ENCODE data around the gene POLG2. TPM values are rescaled to one million over a fixed set of nuclear protein-coding genes. Genes with fewer than 3 reads are reported as not detected.

Gene POLG2
- total RNA-seq, 4 donors from 2014 or later, result 4.8 to 10.8 (median 6.3) TPM

DNA sequence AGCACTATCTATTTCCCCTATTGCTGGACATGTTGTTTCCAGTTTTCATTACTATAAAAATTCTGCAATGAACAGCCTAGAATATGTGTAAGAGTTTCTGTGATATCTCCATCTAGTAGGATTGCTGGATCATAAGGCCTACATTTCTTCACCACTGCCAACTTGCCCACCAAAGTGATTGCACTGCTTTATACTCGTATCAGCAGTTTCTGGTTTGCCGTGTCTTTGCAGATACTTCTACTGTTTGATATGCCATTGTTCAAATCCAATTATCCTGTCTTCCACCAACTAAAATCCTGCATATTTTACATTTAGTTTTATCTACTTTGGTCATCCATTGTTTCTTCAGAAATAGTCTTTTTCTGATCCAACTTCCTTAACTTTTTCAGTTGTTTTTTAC lies 31.1 kb upstream of the POLG2 start:
- in situ Hi-C loops (cut with MboI; ENCODE audit: low pct_ligation_motif_present in 1 of 4, low pct_unique_long_range_greater_than_20kb in 1 of 4, low sequenced_read_pairs in 3 of 4), result no loop called here
- Histone ChIP-seq H3K36me3 (peaks cover 0 to 98% (median 48%) of the 10 kb centered on the region in 4 donors), H3K27me3 (no peaks in the 10 kb centered on the region), H3K27ac (no peak overlapping the region), H3K9me3 (no peaks in the 10 kb centered on the region), H3K4me3 (no peak overlapping the region), H3K4me1 (no peaks in the 10 kb centered on the region)
- no peak for TF ChIP-seq POLR2AphosphoS5 (IDR thresholded peaks at IDR 0.05)
- TF ChIP-seq EP300 (IDR thresholded peaks at IDR 0.05; ENCODE audit: low read depth), result no peak
- TF ChIP-seq, protein P1, sequence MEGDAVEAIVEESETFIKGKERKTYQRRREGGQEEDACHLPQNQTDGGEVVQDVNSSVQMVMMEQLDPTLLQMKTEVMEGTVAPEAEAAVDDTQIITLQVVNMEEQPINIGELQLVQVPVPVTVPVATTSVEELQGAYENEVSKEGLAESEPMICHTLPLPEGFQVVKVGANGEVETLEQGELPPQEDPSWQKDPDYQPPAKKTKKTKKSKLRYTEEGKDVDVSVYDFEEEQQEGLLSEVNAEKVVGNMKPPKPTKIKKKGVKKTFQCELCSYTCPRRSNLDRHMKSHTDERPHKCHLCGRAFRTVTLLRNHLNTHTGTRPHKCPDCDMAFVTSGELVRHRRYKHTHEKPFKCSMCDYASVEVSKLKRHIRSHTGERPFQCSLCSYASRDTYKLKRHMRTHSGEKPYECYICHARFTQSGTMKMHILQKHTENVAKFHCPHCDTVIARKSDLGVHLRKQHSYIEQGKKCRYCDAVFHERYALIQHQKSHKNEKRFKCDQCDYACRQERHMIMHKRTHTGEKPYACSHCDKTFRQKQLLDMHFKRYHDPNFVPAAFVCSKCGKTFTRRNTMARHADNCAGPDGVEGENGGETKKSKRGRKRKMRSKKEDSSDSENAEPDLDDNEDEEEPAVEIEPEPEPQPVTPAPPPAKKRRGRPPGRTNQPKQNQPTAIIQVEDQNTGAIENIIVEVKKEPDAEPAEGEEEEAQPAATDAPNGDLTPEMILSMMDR (IDR thresholded peaks at IDR 0.05), result no peak
- no peak for TF ChIP-seq POLR2A (IDR thresholded peaks at IDR 0.05)
- intact Hi-C loops (cut with DNase I; ENCODE audit: low total_unique reads), result no loop called here
- DNase-seq, result no peak
- WGBS, 2 donors (ENCODE audit: low coverage in 1 of 2), result 93% methylated on average over 2 of the region's 2 CpGs; no CpG with 5 or more reads in 1 of the 2 donors

DNA sequence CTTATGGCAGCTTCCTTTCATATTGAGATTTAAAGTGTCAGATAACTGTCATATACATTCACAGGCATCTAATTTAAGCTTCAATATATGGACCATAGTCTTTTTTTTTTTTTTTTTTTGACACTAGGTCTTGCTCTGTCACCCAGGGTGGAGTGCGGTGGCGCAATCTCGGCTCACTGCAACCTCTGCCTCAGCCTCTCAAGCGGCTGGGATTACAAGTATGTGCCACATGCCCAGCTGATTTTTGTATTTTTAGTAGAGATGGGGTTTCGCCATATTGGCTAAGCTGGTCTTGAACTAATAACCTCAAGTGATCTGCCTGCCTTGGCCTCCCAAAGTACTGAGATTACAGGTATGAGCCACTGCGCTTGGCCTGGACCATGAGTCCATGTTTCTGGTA lies 23.5 kb upstream of the POLG2 start:
- TF ChIP-seq POLR2A (IDR thresholded peaks at IDR 0.05) (no peak), EP300 (IDR thresholded peaks at IDR 0.05; ENCODE audit: low read depth) (no peak), POLR2AphosphoS5 (IDR thresholded peaks at IDR 0.05) (no peak)
- TF ChIP-seq, protein P1 (IDR thresholded peaks at IDR 0.05), result no peak
- intact Hi-C loops (cut with DNase I; ENCODE audit: low total_unique reads), result no loop called here
- Histone ChIP-seq H3K4me1 (no peaks in the 10 kb centered on the region), H3K27me3 (no peaks in the 10 kb centered on the region), H3K36me3 (peaks cover 0 to 76% (median 34%) of the 10 kb centered on the region in 4 donors), H3K27ac (no peak overlapping the region), H3K9me3 (no peaks in the 10 kb centered on the region), H3K4me3 (no peak overlapping the region)
- no peak for DNase-seq
- WGBS, 2 donors (ENCODE audit: low coverage in 1 of 2), result 92 to 94% methylated on average over 3 to 6 of the region's 6 CpGs
- in situ Hi-C loops (cut with MboI; ENCODE audit: low pct_ligation_motif_present in 1 of 4, low pct_unique_long_range_greater_than_20kb in 1 of 4, low sequenced_read_pairs in 3 of 4), result no loop called here

DNA sequence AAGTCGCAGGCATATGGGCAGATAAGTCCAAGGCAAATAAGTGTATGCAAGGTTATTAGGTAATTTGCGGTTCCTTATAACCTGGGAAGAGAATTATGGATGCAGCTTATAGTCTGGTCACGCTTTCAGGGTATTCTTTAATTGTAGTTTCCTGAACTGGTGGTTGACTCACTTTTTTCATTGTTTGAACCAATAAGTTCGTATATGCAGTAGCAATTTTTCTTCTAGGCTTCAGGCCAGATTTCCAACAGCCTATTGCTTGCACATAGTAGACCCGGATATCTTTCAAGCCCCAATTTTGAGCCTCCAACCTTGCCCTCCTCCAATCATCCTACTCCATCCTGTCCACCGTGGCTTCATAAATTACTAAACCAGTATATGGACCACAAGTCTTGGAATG lies 22.7 kb upstream of the POLG2 start:
- Histone ChIP-seq H3K27me3 (no peaks in the 10 kb centered on the region), H3K9me3 (no peaks in the 10 kb centered on the region), H3K4me3 (no peak overlapping the region), H3K36me3 (peaks cover 0 to 73% (median 33%) of the 10 kb centered on the region in 4 donors), H3K27ac (no peak overlapping the region), H3K4me1 (no peaks in the 10 kb centered on the region)
- 94 to 96% methylated on average over 6 of the region's 6 CpGs for WGBS, 2 donors (ENCODE audit: low coverage in 1 of 2)
- in situ Hi-C loops (cut with MboI; ENCODE audit: low pct_ligation_motif_present in 1 of 4, low pct_unique_long_range_greater_than_20kb in 1 of 4, low sequenced_read_pairs in 3 of 4), result no loop called here
- DNase-seq, result no peak
- no peak for TF ChIP-seq POLR2AphosphoS5 (IDR thresholded peaks at IDR 0.05)
- intact Hi-C loops (cut with DNase I; ENCODE audit: low total_unique reads), result no loop called here

DNA sequence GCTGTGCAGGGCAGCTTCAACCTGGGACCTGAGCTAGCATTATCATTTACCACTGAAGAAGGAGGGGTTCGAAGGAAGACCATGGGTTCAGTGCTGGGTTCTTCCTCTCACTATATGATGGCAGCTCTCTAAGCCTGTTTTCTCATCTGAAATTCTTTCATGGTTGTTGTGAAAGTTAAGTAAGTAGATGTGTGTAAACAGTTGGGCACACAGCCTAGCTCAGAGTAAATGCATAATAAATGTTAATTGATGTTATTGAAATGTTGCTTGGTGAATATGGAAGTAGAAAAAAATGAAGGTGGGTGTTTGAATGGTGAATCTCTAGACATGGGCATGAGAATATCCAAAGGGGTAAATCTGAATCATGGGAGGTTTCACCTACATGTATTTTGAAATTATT lies 19.0 kb upstream of the POLG2 start:
- in situ Hi-C loops (cut with MboI; ENCODE audit: low pct_ligation_motif_present in 1 of 4, low pct_unique_long_range_greater_than_20kb in 1 of 4, low sequenced_read_pairs in 3 of 4), result no loop called here
- WGBS, 2 donors (ENCODE audit: low coverage in 1 of 2), result 100% methylated on average over 1 of the region's 1 CpG; no CpG with 5 or more reads in 1 of the 2 donors
- H3K4me3 ChIP-seq, result no peak overlapping the region

More for the DNA sequence above, 19.0 kb upstream of the POLG2 start:
- intact Hi-C loops (cut with DNase I; ENCODE audit: low total_unique reads), result no loop called here
- H3K4me1 ChIP-seq, result no peaks in the 10 kb centered on the region
- peaks cover 0 to 64% (median 27%) of the 10 kb centered on the region in 4 donors for H3K36me3 ChIP-seq
- no peak for DNase-seq
- no peaks in the 10 kb centered on the region for H3K27me3 ChIP-seq
- no peaks in the 10 kb centered on the region for H3K9me3 ChIP-seq
- TF ChIP-seq POLR2AphosphoS5 (IDR thresholded peaks at IDR 0.05), result no peak
- no peak for TF ChIP-seq POLR2A (IDR thresholded peaks at IDR 0.05)
- no peak for TF ChIP-seq EP300 (IDR thresholded peaks at IDR 0.05; ENCODE audit: low read depth)
- TF ChIP-seq, protein P1 (IDR thresholded peaks at IDR 0.05), result no peak
- no peak overlapping the region for H3K27ac ChIP-seq
